ENCODE measurements around the gene ENOX2. TPM values are rescaled to one million over a fixed set of nuclear protein-coding genes. Genes with fewer than 3 reads are reported as not detected.

Gene ENOX2
- total and polyA plus RNA-seq, 8 donors: 1.1 to 6.4 (median 4.7) TPM

GRCh38 chrX:130884627-130885026 is 18.4 kb downstream of the ENOX2 start:
- intact Hi-C loops (cut with DNase I): no loop called here
- no peaks in the 10 kb centered on the region for H3K9me3 ChIP-seq
- FAIRE-seq (peak; percentile 72), DNase-seq (no peak), ATAC-seq (no peak)
- no peak overlapping the region for H3K4me3 ChIP-seq
- H3K4me1 ChIP-seq: no peaks in the 10 kb centered on the region
- no peak overlapping the region for H3K27ac ChIP-seq
- TF ChIP-seq CTCF (IDR thresholded peaks at IDR 0.05): no peak
- no peaks in the 10 kb centered on the region for H3K36me3 ChIP-seq
- H3K27me3 ChIP-seq: peaks cover 0 to 3% (median 0%) of the 10 kb centered on the region in 4 donors

GRCh38 chrX:130879869-130880268 is 23.1 kb downstream of the ENOX2 start:
- Histone ChIP-seq H3K27ac (no peak overlapping the region), H3K36me3 (no peaks in the 10 kb centered on the region), H3K4me1 (no peaks in the 10 kb centered on the region), H3K4me3 (no peak overlapping the region), H3K9me3 (no peaks in the 10 kb centered on the region), H3K27me3 (peaks cover 0 to 3% (median 0%) of the 10 kb centered on the region in 4 donors)
- no peak for ATAC-seq
- no peak for DNase-seq
- WGBS, 2 donors: 64 to 90% methylated on average over 2 of the region's 2 CpGs
- no peak for TF ChIP-seq CTCF (IDR thresholded peaks at IDR 0.05)
- no peak for FAIRE-seq
- intact Hi-C loops (cut with DNase I): no loop called here

GRCh38 chrX:130878350-130879341 is 24.4 kb downstream of the ENOX2 start:
- intact Hi-C loops (cut with DNase I): no loop called here
- Histone ChIP-seq H3K4me1 (no peaks in the 10 kb centered on the region), H3K36me3 (no peaks in the 10 kb centered on the region), H3K4me3 (no peak overlapping the region), H3K9me3 (no peaks in the 10 kb centered on the region), H3K27ac (no peak overlapping the region), H3K27me3 (peaks cover 0 to 3% (median 0%) of the 10 kb centered on the region in 4 donors)
- peak in 4 of 6 donors; percentile 45 to 67 (median 57) for DNase-seq
- WGBS, 2 donors: 38 to 45% methylated on average over 7 of the region's 7 CpGs
- FAIRE-seq: peak; percentile 91
- no peak for TF ChIP-seq CTCF (IDR thresholded peaks at IDR 0.05)
- peak; percentile 75 to 86 (median 83) for ATAC-seq

GRCh38 chrX:130877892-130878341 is 25.1 kb downstream of the ENOX2 start:
- Histone ChIP-seq H3K4me1 (no peaks in the 10 kb centered on the region), H3K36me3 (no peaks in the 10 kb centered on the region), H3K27ac (no peak overlapping the region), H3K9me3 (no peaks in the 10 kb centered on the region), H3K27me3 (peaks cover 0 to 3% (median 0%) of the 10 kb centered on the region in 4 donors), H3K4me3 (no peak overlapping the region)
- no peak for FAIRE-seq
- intact Hi-C loops (cut with DNase I): no loop called here
- 30 to 79% methylated on average over 1 of the region's 1 CpG for WGBS, 2 donors
- no peak for TF ChIP-seq CTCF (IDR thresholded peaks at IDR 0.05)
- DNase-seq: no peak
- no peak for ATAC-seq

- ATAC-seq: no peak
- peaks cover 0 to 3% (median 0%) of the 10 kb centered on the region in 4 donors for H3K27me3 ChIP-seq
- no peaks in the 10 kb centered on the region for H3K9me3 ChIP-seq
- no peaks in the 10 kb centered on the region for H3K36me3 ChIP-seq
- no peak overlapping the region for H3K27ac ChIP-seq
- no peak overlapping the region for H3K4me3 ChIP-seq
- no peak for FAIRE-seq
- no peak for TF ChIP-seq CTCF (IDR thresholded peaks at IDR 0.05)
- no peak for DNase-seq
- intact Hi-C loops (cut with DNase I): no loop called here
- H3K4me1 ChIP-seq: no peaks in the 10 kb centered on the region
Measured at GRCh38 chrX:130876226-130876625, 26.8 kb downstream of the ENOX2 start.

Data from pancreas (tissue), 10 donors.